ENCODE data around the gene PNMT.

DNA sequence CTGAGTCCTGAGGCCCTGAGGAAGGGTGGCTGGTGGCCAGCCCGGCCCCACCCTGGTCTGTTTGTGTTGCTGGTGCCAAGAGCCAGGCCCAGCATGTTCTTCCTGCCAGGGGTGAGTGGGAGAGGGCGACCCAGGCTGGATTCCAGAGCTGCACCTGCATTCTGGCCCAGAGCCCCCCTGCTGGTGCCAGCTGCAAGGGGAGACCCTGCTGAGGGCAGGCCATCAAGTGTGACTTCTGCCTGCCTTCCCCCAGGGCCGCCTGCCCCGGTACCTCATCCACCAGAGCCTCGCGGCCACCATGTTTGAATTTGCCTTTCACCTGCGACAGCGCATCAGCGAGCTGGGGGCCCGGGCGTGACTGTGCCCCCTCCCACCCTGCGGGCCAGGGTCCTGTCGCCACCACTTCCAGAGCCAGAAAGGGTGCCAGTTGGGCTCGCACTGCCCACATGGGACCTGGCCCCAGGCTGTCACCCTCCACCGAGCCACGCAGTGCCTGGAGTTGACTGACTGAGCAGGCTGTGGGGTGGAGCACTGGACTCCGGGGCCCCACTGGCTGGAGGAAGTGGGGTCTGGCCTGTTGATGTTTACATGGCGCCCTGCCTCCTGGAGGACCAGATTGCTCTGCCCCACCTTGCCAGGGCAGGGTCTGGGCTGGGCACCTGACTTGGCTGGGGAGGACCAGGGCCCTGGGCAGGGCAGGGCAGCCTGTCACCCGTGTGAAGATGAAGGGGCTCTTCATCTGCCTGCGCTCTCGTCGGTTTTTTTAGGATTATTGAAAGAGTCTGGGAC, 5.5 kb upstream of the PNMT start:
- TF ChIP-seq POLR2A (IDR thresholded peaks at IDR 0.05): no peak
- no peak for TF ChIP-seq CTCF (IDR thresholded peaks at IDR 0.05)
- no peak for TF ChIP-seq EP300 (IDR thresholded peaks at IDR 0.05)
